Activated CD8-positive, alpha-beta memory T cell treated with anti-CD3 and anti-CD28 coated beads for 24 hours (primary cell): Measurements from ENCODE around the gene PTPRG.

Experiments used
- DNase-seq: peaks from one replicate; pipeline ENCODE4 v3.0.0-alpha.2; 2020

The PTPRG gene

DNA sequence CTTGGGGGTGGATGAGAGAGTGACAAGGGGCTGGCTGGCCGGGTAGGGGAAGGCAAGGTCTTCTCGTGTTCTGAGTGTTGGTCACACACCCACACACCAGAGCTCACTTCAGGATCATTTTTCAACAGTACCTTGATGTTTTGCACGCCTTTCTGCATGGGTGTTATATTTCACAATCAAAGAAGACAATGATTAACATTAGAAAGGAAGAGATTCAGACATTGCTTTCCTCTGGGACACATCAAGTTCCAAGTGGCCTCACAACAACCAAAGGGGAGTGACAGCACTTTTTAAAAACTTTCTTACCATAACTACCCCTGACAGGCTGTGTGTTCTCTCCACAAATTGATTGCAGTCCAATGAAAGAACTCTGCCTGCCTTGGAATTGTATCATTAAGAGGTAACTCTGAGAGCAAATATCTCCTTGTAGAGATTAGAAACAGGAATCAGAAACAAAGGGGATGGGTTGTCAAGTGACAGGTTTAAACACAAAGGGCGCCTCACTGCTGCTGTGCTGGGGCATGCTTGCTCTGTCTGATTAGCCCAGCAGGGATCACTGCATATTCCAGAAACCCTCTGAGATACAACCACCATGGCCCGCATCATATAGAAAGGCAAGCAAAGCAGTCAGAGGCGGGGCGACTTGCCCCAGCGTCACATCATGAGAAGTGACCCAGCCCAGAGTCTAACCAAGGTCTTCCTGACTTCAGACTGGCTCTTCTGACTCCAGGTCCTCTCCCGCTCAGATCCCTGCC is 581.1 kb downstream of the PTPRG start:
- no peak for DNase-seq

DNA sequence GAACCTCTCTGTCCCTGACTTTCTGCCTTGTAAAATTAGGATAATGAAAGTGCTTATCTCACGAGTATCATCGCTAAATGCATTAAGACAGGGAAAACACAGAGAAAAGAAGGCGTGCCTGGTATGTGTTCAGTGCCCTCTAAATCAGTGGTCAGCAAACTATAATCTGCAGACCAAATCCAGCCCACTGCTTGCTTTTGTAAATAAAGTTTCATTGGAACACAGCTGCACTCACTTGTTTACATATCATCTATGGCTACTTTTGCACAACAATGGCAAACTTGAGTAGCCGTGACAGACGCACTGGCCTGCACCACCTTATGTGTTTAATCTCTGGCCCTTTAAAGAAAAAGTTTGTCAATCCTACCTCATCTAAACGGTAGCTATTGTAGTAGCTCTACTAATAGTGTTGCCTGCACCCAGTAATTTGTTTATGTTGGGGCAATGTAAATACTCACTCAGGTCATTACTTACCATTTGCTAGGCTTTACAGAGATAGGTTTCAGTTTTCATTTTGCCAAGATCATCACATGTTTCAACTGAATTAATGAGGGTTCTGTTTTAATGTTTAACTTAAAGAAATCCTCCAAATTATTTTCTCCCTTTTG is 582.6 kb downstream of the PTPRG start:
- DNase-seq = no peak

DNA sequence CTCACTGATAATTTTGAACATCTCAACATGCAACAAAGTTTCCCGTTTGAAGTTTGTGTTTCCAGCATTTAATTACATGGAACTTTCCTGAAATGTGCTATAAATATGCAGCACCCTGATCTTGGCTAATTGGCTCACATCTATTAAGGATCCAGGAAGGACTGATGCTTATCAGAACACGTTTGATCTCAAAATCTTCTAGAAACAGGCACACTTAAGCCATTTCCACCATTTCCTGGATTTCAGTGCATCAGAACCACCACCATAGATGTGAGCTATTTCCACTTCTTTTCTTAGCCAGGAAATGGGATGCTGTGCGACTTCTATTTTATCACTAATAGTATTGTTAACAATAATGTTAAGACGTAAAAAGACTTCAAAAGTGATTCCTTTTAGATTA is 583.1 kb downstream of the PTPRG start:
- no peak for DNase-seq

DNA sequence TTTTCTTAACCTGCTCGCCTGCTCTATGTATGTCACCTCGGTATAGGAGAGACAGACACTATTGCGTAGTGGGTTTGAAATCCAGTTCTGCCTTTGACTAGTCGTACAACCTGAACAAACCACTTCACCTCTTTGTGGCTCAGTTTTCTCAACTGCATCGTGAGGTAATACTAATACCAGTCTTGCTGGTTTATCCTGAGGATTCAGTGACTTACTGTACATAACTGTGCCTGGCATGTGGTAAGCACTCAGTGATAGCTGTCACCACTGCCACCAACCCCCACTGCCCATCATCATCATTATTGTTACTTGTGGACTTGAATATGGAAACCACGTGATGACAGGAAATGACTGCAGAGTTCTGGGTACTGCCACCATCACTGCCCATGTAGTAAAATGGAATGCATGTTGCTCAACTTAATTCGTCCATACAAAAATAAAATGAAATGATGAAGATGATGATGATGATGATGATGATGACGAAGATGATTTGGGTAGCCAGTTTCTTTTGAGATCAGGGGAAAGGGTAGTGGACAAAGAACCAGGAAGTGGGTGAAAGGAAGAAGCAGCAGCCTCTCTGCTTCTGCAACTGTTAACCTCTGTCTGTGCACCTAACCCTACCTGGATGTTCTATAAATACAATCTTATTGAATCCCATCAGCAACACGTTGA is 583.9 kb downstream of the PTPRG start:
- no peak for DNase-seq

DNA sequence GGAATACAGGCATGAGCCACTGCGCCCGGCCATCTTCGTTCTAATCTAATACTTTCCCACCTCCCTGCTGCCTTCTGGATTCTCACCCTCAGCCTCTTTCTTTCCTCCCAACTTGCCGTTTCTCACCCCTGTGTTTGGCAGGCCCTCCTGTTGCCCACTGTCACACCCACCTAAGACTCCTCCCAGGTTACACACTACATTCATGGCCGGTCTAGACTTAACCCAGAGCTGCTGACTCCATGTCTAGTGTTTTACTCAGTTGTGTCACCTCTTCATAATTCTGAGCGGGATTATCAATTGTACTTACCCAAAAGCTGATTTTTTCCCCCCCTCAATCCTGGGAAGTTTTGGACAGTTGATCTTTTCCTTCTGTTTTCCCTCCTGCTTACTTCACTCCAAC is 588.2 kb downstream of the PTPRG start:
- no peak for DNase-seq

DNA sequence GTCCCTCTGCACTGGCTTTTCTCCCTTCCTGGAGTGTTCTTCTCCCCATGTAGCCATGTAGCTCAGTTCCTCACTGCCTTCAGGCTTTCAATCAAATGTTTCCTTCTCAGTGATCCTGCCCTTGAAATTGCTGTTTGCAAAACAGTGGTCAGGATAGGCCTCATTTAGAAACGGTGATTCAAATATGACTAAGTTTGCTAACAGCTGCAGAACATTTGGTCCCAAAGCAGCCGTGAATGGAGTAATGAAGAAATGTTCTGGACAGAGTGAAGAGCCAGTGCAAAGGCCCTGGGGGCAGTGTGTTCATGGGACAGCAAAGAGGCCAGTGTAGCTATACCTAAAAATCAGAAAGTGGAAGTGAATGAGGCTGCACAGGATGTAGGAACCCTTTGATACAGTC is 588.6 kb downstream of the PTPRG start:
- DNase-seq = no peak

DNA sequence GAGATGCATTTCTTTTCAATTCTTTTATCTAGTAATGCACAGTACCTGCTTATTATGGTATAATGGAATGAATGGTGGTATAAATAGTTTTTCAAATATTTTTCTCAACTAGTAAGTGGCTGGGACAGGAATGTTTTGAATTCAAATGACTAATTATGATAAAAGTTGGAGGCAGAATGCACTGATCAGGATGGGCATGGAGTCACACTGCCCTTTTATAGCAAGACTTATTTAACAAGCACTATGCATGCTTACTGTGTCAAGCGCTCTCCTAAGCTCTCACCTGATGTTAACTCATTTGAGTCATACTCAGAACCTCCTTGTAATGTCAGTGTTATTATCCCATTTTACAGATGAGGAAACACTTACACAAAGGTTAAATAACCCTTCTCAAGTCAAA is 590.2 kb downstream of the PTPRG start:
- DNase-seq = no peak

DNA sequence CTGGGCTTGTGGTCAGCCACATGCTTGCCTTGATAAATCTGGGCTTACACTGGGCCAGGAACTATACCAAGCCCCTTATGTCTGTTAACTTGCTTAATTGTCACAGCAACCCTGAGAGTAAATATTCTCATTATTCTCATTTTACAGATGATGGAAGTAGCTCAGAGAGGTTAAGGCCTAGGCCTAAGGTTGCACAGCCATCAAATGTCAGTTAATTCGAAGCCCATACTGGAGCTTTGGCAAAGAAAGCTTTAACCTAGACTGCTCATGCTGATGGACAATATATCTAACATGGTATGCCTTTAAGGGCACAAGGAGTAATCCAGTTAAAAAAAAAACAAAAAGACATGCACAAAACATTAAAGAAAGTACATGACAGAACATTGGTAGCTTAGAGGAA is 591.9 kb downstream of the PTPRG start:
- no peak for DNase-seq

DNA sequence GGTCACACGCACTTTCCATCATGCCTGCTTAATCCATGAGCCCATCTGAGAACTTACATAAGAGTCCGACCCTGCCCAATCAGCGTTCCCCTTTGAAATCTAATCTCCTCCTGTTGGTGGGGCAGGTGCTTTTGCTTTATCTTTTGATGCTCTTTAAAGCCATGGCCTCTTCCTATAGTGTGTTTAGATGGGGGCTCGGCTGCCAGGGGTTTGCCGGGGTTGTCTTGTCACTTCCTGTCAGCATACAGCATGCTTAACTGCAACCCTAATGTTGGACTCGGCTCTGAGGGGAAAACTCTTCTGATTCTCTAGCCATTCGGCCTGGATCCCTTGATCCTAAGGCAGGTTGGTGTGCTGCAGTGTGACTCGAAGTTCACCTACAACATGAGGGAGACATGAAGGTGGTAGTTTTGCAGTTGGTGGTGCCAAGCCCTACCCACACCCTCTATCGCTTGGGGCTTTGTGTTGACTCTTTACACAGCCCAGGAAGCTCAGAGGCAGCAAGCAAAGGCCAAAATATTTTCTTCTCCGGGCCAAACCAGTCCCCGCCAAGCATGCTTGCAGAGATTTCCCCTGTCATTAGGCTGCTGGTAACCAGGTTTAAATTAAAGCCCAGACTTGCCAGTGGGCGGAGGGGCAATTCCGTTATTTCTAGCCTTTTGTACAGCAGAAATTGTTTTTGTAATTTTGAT is 593.2 kb downstream of the PTPRG start:
- DNase-seq = no peak

DNA sequence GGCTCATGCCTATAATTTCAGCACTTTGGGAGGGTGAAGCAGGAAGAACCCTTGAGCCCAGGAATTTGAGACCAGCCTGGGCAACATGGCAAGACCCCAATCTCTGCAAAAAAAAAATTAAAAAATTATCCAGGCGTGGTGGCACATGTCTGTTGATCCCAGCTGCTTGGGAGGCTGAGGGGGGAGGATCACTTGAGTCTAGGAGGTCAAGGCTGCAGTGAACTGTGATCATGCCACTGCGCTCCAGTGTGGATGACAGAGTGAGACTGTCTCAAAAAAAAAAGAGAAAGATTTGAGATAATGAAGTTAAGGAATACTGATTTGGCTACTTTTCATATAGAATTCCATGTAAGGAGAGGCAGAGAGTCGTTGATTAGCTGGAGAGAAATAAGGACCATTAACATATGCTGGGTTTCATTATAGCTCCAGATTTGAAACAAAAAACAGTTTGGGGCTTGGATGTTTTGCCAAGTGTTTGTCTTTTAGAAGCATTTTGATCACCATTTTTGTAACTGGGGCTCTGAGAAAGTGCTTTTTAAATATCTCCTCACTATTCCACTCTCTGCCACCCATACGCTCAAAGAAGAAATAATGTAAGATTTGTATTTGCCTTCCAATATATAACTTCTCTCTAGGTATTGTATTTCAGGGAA is 597.8 kb downstream of the PTPRG start:
- no peak for DNase-seq

DNA sequence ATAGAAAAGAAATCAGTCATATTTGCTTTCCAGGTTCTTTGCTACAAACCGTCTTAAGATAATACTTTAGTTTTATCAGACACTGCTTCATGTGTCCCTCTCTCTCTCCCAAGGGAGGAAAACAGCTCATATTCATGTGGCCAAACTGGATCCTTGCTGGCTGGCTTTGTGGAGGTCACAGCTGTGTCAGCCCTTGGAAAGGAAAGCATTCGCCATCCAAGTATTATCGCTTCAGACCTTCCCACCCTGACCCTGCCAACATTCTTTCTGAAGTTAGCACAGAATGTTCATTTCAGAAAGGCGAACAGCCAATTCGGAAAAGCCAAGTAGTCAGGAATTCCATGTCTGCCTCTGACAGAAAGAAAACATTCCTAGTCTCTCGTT is 598.3 kb downstream of the PTPRG start:
- DNase-seq = no peak

DNA sequence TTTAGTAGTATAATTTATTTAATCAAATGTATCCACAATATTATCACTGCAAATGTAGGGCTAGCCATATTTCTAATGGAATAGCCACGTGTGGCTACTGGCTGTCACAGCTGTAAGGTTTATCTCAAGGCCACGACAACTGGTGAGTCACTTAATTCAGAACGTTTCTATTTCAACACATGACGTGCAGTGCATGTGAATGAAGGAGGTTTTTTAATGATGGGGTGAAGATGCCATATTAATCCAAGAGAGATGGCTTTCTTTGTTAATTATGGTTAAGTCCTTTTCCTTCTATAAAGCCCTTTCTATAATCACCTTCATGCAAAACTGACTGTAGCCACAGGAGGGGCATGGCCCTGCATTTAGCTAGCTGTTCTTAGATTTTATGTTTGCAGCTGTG is 600.0 kb downstream of the PTPRG start:
- DNase-seq = no peak

DNA sequence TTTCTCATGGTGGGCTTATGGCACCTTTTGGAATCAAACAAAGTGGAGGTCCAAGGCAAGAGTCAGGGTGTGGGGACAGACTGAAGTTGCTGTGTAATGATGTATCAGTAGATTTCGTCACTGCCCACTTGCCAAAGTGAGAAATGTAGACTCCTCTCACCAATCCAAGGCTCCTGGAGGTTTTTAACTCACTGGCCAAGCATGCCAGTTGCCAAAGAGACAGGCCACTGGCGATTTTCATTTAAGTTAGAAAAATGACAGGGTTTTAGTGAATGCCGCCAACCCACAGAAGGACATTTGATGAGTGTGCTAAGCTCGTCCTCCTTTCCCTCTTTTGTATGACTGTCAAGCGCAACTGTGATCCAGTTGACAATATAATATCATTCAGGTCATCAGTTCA is 602.8 kb downstream of the PTPRG start:
- no peak for DNase-seq

DNA sequence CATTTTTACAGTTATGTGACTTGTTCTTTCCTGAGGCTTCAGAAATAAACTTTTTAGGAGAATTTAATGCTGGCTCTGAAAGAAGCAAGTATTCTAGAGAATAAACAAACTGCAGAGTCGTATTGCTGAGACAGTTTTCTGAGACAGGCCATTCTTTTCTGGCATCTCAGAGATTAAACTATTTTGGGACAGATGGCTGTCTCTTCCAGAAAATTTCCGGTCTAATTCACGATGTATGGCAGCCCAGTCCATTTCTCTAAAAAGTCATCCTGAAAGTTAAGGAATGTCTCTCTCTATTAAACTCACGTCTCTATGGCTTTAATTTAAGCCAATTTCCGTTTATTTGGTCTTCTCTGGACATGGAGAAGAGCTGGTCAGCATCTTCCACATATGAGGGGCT is 603.4 kb downstream of the PTPRG start:
- DNase-seq = no peak

DNA sequence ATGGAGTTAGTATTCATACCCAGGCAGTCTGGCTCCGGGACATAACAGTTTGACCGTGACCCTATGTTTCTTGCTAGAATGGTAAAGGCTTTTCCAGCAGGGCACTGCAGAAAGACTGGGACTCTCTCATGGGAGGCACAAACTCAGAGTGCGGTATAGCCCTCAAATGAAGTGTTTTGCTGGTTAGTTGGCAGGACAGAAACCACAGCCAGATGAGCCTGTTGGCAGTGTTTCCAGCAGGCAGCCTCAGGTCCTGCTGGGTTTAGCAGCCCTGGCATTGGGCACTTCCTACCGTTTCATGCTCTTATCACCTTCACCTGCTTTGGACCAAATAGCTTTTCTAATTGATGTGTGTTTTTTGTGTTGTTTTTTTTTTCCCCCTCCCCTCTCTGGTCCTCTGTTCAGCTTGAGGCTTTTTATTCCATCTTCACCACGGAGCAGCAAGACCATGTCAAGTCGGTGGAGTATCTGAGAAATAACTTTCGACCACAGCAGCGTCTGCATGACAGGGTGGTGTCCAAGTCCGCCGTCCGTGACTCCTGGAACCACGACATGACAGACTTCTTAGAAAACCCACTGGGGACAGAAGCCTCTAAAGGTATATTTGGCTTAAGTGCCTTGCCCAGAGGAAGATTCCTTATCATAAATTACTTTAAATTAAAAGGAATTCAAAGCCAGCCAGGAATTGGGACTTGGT is 606.3 kb downstream of the PTPRG start:
- DNase-seq = no peak

DNA sequence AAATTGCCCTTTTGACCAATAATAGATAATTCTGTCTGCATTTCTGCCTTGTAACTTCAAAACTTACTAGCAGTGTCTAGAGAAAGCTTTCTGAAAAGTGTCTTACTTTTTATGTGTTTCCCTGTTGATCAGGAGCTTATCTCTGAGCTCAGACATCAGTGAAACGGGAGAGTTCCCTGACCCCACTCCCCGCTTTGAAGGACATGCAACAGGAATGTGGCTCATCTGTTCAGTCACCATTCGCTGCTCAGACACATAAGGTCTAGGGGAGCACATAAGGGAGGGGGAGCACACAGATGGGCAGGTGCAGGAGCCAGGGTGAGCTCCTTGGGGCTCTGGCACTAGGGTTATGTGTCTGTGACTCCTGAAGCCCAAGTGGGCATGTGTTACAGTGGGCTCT is 607.0 kb downstream of the PTPRG start:
- DNase-seq = no peak

DNA sequence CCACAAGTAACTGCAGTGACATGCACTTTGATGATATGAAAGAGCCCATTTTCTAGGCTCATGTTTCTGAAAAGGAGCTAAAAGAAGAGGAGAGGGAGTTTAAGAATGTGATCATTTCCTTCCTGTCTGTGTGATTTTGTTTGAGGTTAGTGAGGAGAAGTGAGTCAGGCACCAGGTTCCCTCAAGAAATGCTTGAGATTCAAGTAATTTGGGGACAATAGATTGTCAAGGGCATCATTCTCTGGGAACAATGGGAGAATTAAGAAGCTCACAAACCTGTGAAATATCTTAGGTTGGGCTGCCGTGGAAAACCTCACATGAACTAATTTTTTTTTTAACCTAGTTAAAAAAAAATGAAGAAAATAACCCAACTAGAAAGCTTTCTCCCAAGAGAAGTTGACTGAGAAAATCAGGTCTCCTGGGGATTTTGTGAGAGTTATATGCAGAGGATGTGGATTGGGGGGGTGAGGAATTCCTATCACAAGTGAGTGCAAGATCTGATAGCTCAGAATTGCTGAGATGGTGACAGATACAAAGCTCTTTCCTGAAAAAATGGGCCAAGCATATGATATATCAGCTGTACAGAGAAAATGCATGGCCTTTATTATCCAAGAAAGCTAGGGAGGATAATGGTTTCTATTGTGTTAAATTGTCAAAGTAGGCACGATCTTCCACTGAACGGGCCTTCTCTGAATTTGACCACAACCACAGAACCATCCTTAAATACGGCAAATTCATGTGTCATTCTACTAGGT is 608.7 kb downstream of the PTPRG start:
- no peak for DNase-seq

DNA sequence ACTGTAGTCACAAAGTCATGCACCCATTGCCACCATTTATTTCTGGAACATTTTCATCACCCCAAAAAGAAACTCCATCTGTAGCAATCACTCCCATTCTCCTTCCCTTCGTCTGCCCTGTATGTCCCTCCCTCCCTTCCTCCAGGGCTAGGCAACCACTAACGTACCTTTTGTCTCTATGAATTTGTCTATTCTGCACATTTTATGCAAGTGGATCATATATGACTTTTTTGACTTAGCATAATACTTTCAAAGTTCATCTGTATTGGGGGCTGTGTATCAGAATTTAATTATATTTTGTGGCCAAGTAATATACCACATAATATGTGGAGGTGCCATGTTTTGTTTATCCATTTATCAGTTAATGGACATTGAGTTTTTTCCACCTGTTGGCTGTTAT is 610.4 kb downstream of the PTPRG start:
- DNase-seq = no peak

DNA sequence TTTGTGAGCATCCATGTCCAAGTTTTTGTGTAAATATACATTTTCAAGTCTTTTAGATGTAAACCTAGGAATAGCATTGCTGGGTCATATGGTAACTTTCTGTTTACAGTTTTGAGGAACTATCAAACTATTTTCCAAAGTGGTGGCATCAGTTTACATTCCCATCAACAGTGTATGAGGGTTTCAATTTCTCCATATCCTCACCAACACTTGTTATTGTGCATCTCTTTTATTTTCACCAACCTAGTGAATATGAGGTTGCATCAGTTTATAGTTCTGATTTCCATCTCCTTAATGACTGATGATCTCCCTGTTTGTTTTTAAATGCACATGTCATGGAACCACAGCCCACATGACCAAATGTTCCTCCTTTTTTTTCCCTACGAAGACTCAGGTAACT is 610.8 kb downstream of the PTPRG start:
- DNase-seq = no peak

DNA sequence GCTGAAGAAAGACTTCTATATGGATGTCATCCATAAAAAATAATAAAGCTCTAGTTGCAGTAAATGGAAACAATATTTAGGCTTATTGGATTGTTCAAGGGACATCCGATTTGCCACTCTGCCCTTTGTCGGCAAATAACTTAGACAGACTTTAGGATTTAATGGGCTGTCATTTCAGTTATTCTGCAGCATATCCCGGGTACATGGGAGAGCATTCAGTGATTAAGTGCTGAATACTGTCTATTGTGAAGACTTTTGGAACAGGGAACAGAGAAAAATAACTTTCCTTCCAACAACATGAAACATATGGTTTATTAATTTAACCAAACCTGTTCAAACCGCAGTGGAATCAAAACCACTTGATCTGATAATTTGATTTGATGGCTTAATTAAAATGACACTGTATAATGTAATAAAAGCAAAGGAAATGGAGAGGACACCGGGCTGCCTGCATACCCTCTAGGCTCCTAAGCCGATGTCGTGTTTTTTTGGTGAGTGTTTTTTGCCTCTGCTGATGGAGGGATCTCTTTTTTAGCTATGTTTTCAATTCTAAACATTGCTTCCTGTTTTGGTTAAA is 612.7 kb downstream of the PTPRG start:
- no peak for DNase-seq

DNA sequence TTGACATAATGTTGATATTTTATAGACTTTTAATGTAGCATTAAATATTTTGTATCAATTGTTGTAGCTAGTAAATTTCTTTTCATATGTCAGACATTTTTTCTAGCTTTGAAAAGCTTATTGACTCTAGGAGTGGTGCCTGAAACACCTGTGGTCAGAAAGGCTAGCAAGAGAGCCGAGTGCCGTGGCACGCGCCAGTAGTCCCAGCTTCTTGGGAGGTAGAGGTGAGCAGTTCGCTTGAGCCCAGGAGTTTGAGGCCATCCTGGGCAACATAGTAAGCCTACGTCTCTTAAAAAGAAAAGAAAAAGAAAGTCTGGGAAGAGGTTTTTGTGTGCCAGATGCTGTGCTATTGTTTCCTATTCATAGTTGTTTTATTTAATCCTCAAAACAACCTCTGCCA is 613.8 kb downstream of the PTPRG start:
- no peak for DNase-seq

DNA sequence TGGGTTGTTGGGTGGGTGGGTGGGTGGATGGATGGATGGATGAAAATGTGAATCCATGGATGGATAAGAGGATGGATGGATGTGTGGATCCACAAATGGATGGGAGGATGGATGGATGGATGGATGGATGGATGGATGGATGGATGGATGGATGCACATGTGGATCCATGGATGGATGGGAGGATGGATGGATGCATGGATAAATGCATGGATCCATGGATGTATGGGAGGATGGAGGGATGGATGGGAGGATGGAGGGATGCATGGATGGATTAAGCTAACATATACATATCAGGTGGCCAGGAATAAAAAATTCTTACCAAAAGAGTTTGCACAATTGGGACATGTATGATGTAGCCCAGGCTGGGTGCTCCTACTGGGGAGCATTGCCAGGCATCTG is 616.7 kb downstream of the PTPRG start:
- DNase-seq = no peak
